HepG2 (cell line): ENCODE results near the gene CEACAM18. TPM values are rescaled to one million over a fixed set of nuclear protein-coding genes. Genes with fewer than 3 reads are reported as not detected.
"Not testable (repeated sequence)": the region's sequence is repeated elsewhere in the genome, so short reads cannot be mapped to it uniquely, and the experiment has no call there.

Experiments
- ATAC-seq: fragments of 200-7000 bp; cut with Tn5 transposase; 3 replicates; pipeline ENCODE4 v1.9.1; 2020; ENCODE audit warnings: mild to moderate bottlenecking, moderate library complexity
- BruUV-seq: library from RNA; stranded (reverse); fragments of 400-500 nt; replicated peaks from 2 replicates; lab custom pipeline; 2021; lab: Mats Ljungman, UMichigan
- CTCF ChIA-PET: fragments of 300-600 bp; formaldehyde crosslinking; extraction: SDS; loops from one replicate; lab custom pipeline; 2021; ENCODE audit warnings: low total read pairs, inconsistent platforms, low intra/inter-chr PET ratio; lab: Yijun Ruan, JAX
- POLR2A ChIA-PET: fragments of 350-600 bp; sonication (Branson Sonifier 250); formaldehyde crosslinking; loops from one replicate; lab custom pipeline; 2020; ENCODE audit warnings: antibody characterized with exemption, inconsistent platforms; lab: Yijun Ruan, JAX
- DNase-seq: peaks from one replicate; pipeline ENCODE4 v3.0.0-alpha.2; 2015; ENCODE audit warnings: low spot score
- FAIRE-seq: peaks from 3 replicates; lab custom pipeline; 2011; peaks lifted over from hg19 to GRCh38; lab: Jason Lieb, UNC
- H2AFZ ChIP-seq: one replicate; pipeline ENCODE4 v1.6.1; 2011; ENCODE audit warnings: low read length, inconsistent platforms
- H3K27ac ChIP-seq: fragments of 300-600 bp; 3 replicates; pipeline ENCODE4 v1.8.0; 2011; ENCODE audit warnings: mixed run types, mild to moderate bottlenecking, mixed read lengths, low read length, inconsistent platforms; ENCODE audit not compliant: insufficient read depth; ENCODE audit errors: extremely low read length
- H3K27me3 ChIP-seq, 2 experiments: fragments of 200-600 bp in 1 of 2; 2 replicates in 1 of 2; 3 replicates in 1 of 2; pipeline versions ENCODE4 v1.6.0 to v1.8.0; 2011; ENCODE audit warnings: low read length in 2 of 2, mild to moderate bottlenecking in 2 of 2, moderate library complexity in 2 of 2, inconsistent platforms in 1 of 2; ENCODE audit not compliant: insufficient read depth in 2 of 2, control insufficient read depth in 1 of 2
- H3K36me3 ChIP-seq, 2 experiments: fragments of 200-600 bp in 1 of 2; replicated peaks in 1 of 2; 2 replicates in 1 of 2; 3 replicates in 1 of 2; pipeline versions ENCODE4 v1.5.1 to v1.8.0; 2011; ENCODE audit warnings: low read length in 2 of 2, inconsistent platforms in 1 of 2; ENCODE audit not compliant: insufficient read depth in 2 of 2, control insufficient read depth in 1 of 2
- H3K4me1 ChIP-seq: 2 replicates; pipeline ENCODE4 v1.5.1; 2012; ENCODE audit warnings: low read length, inconsistent platforms; ENCODE audit not compliant: insufficient read depth
- H3K4me2 ChIP-seq: 2 replicates; pipeline ENCODE4 v1.6.0; 2011; ENCODE audit warnings: low read depth, low read length, inconsistent platforms
- H3K4me3 ChIP-seq, 3 experiments: fragments of 200-600 bp in 1 of 3; sonication (generic), shearing (Covaris generic) in 1 of 3; replicated peaks in 1 of 3; 2 replicates each; pipeline ENCODE4 v1.5.1; 2011 to 2016; ENCODE audit warnings: low read length in 3 of 3, inconsistent platforms in 2 of 3, low read depth in 2 of 3, mild to moderate bottlenecking in 2 of 3, control low read depth in 1 of 3, mixed read lengths in 1 of 3; ENCODE audit not compliant: insufficient read depth in 1 of 3
- H3K79me2 ChIP-seq: one replicate; pipeline ENCODE4 v1.6.1; 2011; ENCODE audit warnings: low read length, inconsistent platforms; ENCODE audit not compliant: insufficient read depth
- H3K9ac ChIP-seq: 2 replicates; pipeline ENCODE4 v1.6.0; 2011; ENCODE audit warnings: mild to moderate bottlenecking, low read depth, low read length, inconsistent platforms; ENCODE audit not compliant: insufficient read depth
- H3K9me3 ChIP-seq: 2 replicates; pipeline ENCODE4 v1.5.1; 2012; ENCODE audit warnings: mild to moderate bottlenecking, low read length
- H4K20me1 ChIP-seq: 2 replicates; pipeline ENCODE4 v1.6.0; 2011; ENCODE audit warnings: inconsistent platforms, mild to moderate bottlenecking, low read length, moderate library complexity; ENCODE audit not compliant: insufficient read depth
- GPN1 ChIP-seq: sonication (generic); formaldehyde crosslinking; IDR thresholded peaks from 2 replicates; pipeline ENCODE4 v1.5.1; 2020; ENCODE audit warnings: missing genetic modification reagents, borderline replicate concordance
- MAFF ChIP-seq: IDR thresholded peaks from 2 replicates; pipeline ENCODE4 v1.6.1; 2011; ENCODE audit warnings: low read depth, low read length, improper control_type of control experiment
- MAFK ChIP-seq, 2 experiments: IDR thresholded peaks in 1 of 2; conservative IDR thresholded peaks in 1 of 2; 2 replicates each; pipeline ENCODE4 v1.6.1; 2011; ENCODE audit warnings: improper control_type of control experiment in 2 of 2, low read length in 2 of 2
- ZNF652 ChIP-seq: IDR thresholded peaks from 2 replicates; pipeline ENCODE4 v1.6.1; 2016; ENCODE audit warnings: low read depth, borderline replicate concordance
- ZNF800 ChIP-seq: sonication (generic); formaldehyde crosslinking; IDR thresholded peaks from 2 replicates; pipeline ENCODE4 v1.4.0; 2020; ENCODE audit warnings: missing genetic modification reagents
- ZSCAN9 ChIP-seq: IDR thresholded peaks from 2 replicates; pipeline ENCODE4 v1.6.1; 2016; ENCODE audit warnings: borderline replicate concordance
- WGBS: methylation state at CpG from one replicate; pipeline ENCODE4 v1.1.6; 2017; ENCODE audit warnings: low lambda C conversion rate; 5-methylcytosine and 5-hydroxymethylcytosine counted together
- in situ Hi-C: cut with HindIII; loops from 2 replicates; pipeline ENCODE4 v1.10.0; 2017; ENCODE audit warnings: low pct_unique_long_range_greater_than_20kb; ENCODE audit not compliant: extremely low pct_ligation_motif_present
- intact Hi-C: fragments of 100-400 bp; cut with micrococcal nuclease; formaldehyde crosslinking; loops from one replicate; pipeline ENCODE4 v1.10.0; 2022; ENCODE audit not compliant: unreplicated experiment
- polyA plus RNA-seq, 8 experiments: library from polyadenylated mRNA; depleted of rRNA in 3 of 8; stranded (reverse) in 7 of 8; unstranded in 1 of 8; fragments of >200 nt; fragmentation: Illumina TruSeq in 4 of 8; extraction: Trizol in 4 of 8; gene quantifications; 2 replicates each; pipeline versions ENCODE4 v1.2.1 to v1.2.3, GENCODE V29; 2011 to 2016; ENCODE audit warnings: low read depth in 4 of 8, missing spikeins in 1 of 8, mixed read lengths in 1 of 8; ENCODE audit not compliant: insufficient read depth in 1 of 8
- total RNA-seq, 5 experiments: library from RNA; depleted of rRNA; stranded (reverse); fragments of >200 nt; fragmentation: Illumina TruSeq; extraction: Trizol; gene quantifications; 2 replicates each; pipeline ENCODE4 v1.2.3, GENCODE V29; 2016; ENCODE audit warnings: low read depth in 1 of 5

Gene CEACAM18
- total and polyA plus RNA-seq, 2 of the 13 experiments (the other 11 are each of a cell fraction or from before 2014, with no cell fraction given): not detected

GRCh38 chr19:51441410-51442390 is 36.6 kb upstream of the CEACAM18 start (continued):
- TF ChIP-seq GPN1 (no peak), ZNF800 (no peak), ZSCAN9 (CRISPR knock-in tag) (no peak), ZNF652 (CRISPR knock-in tag) (no peak)
- TF ChIP-seq, all 625 proteins: peak for 0

DNA sequence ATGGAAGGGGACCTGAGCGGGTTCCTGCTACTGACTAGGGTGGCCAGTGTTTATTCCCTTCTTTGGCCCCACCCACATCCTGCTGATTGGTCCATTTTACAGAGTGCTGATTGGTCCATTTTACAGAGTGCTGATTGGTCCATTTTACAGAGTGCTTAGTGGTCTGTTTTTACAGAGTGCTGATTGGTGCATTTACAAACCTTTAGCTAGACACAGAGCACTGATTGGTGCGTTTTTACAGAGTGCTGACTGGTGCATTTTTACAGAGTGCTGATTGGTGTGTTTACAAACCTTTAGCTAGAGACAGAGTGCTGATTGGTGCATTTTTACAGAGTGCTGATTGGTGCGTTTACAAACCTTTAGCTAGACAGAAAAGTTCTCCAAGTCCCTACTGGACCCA is 30.8 kb upstream of the CEACAM18 start:
- TF ChIP-seq MAFK (conservative IDR thresholded peaks at IDR 0.05 in 1 of 2, IDR thresholded peaks at IDR 0.05 in 1 of 2; ENCODE audit: low read length in 2 of 2): peak; percentile 8 to 62; a peak in 2 of 4 replicates
- TF ChIP-seq MAFF: peak; percentile 51
- TF ChIP-seq, all 625 proteins: peak for 2; not testable (repeated sequence) for 623
- BruUV-seq, H3K9ac ChIP-seq, H3K4me1 ChIP-seq, H2AFZ ChIP-seq, POLR2A ChIA-PET, in situ Hi-C loops, CTCF ChIA-PET, H3K9me3 ChIP-seq, H3K79me2 ChIP-seq, H4K20me1 ChIP-seq, H3K27ac ChIP-seq, intact Hi-C loops, H3K36me3 ChIP-seq, H3K4me2 ChIP-seq, ATAC-seq, FAIRE-seq, H3K4me3 ChIP-seq, DNase-seq: not testable (repeated sequence)
- peaks cover 2 to 11% of the 10 kb centered on the region in 2 experiments; a peak in 4 of 5 replicates for H3K27me3 ChIP-seq
- WGBS: 26% methylated on average over 3 of the region's 3 CpGs
